ENCODE data around the gene KIFBP.

DNA sequence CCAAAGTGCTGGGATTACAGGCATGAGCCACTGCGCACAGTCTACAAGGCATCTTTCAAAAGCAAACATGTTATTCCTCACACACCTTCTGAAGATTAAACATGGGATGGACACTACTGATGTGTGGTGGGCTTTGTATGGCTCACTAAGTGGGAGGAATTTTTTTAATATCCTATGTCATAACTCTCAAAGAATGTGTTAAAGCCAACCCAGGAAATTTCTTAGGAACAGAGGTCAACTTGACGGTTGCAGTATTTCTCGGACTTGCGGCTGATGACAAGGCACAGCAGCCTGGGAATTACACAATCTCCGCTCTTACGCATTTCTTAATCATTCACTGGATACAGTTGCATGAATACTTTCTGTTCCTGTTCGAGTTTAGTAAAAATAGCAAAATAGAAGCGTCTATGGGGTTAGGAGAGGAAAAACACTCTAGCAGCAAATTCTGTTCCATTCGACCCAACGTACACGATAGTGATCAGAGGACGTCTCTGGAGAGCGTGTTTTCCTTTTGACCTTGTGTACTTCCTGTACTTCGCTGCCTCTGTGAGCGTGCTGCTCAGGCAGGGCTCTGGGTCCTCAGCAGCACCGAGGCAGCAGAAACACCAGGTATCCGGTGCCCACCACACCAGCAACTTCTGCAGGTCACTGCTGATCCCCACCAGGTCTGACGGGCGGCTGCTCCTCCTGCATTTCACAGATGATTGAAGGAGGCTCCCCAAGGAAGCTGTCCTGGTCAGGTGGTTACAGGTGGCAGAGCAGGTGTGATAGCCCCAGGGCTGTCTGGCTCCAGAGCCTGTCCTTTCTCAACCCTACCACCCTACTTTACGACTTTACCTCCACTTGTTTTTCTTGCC, 72.9 kb downstream of the KIFBP start:
- no peak for TF ChIP-seq POU2F2 (IDR thresholded peaks at IDR 0.05; ENCODE audit: low read depth, low read length)
- no peak for TF ChIP-seq POLR2A (IDR thresholded peaks at IDR 0.05; ENCODE audit: low read depth, low read length)
- no peak for TF ChIP-seq POLR2AphosphoS5 (IDR thresholded peaks at IDR 0.05; ENCODE audit: low read depth, low read length)
- TF ChIP-seq TAF1 (IDR thresholded peaks at IDR 0.05; ENCODE audit: low read depth, low read length): no peak
- TF ChIP-seq PAX5 (IDR thresholded peaks at IDR 0.05; ENCODE audit: insufficient read depth, low read length, severe bottlenecking): no peak
